ENCODE measurements around the gene CHCHD6.
A peak's percentile ranks its signal among the peaks of the same experiment; 100 is the strongest.

CHCHD6 gene
- 4.2 to 10.6 (median 8.3) reads per million in 3 experiments for total RNA-seq

GRCh38 chr3:126703512-126704493 lies at the start of gene CHCHD6:
CHCHD6 (plus strand) TSS chr3:126704240; CDS start chr3:126704313, 73 bp downstream.
- DNase-seq = peak; percentile 93

GRCh38 chr3:126654571-126655383 lies 49.3 kb upstream of the CHCHD6 start, which contains the start of gene TXNRD3:
TXNRD3 (minus strand) TSS chr3:126655124.
- peak; percentile 42 for DNase-seq

- no peak for DNase-seq
These were observed 48.2 kb upstream of the CHCHD6 start for GRCh38 chr3:126655887-126656286.

- no peak for DNase-seq
These were observed 47.5 kb upstream of the CHCHD6 start for GRCh38 chr3:126656371-126657134.

GRCh38 chr3:126657901-126658300 lies 46.1 kb upstream of the CHCHD6 start:
- no peak for DNase-seq

- DNase-seq = no peak
These were observed 45.5 kb upstream of the CHCHD6 start for GRCh38 chr3:126658584-126658983.

GRCh38 chr3:126659915-126660886 lies 43.8 kb upstream of the CHCHD6 start:
- no peak for DNase-seq

- no peak for DNase-seq
These were observed 42.3 kb upstream of the CHCHD6 start for GRCh38 chr3:126661532-126662364.

- DNase-seq = no peak
These were observed 40.8 kb upstream of the CHCHD6 start for GRCh38 chr3:126663257-126663656.

GRCh38 chr3:126663750-126664149 lies 40.3 kb upstream of the CHCHD6 start:
- DNase-seq = no peak

GRCh38 chr3:126664591-126665214 lies 39.3 kb upstream of the CHCHD6 start:
- DNase-seq = no peak

- no peak for DNase-seq
These were observed 38.7 kb upstream of the CHCHD6 start for GRCh38 chr3:126665221-126665936.

GRCh38 chr3:126665959-126666657 lies 37.9 kb upstream of the CHCHD6 start:
- DNase-seq = no peak

- no peak for DNase-seq
These were observed 37.1 kb upstream of the CHCHD6 start for GRCh38 chr3:126666658-126667528.

GRCh38 chr3:126667631-126668449 lies 36.2 kb upstream of the CHCHD6 start:
- DNase-seq = no peak
